Measurements from ENCODE around the gene CUEDC1. TPM values are rescaled to one million over a fixed set of nuclear protein-coding genes. Genes with fewer than 3 reads are reported as not detected.

The CUEDC1 gene
- total and polyA plus RNA-seq, 2 of the 13 experiments (the other 11 are each of a cell fraction or from before 2014, with no cell fraction given): 7.4 to 12.9 TPM

GRCh38 chr17:57875290-57876022 lies 79.8 kb downstream of the CUEDC1 start (continued):
- no peak for TF ChIP-seq ZNF225 (CRISPR knock-in tag; IDR thresholded peaks at IDR 0.05)
- TF ChIP-seq SNAI1 (CRISPR knock-in tag; IDR thresholded peaks at IDR 0.05; ENCODE audit: borderline replicate concordance): no peak
- no peak for TF ChIP-seq ZNF326 (CRISPR knock-in tag; IDR thresholded peaks at IDR 0.05; ENCODE audit: borderline replicate concordance)
- no peak for TF ChIP-seq ZNF703 (CRISPR knock-in tag; IDR thresholded peaks at IDR 0.05; ENCODE audit: borderline replicate concordance)
- no peak for TF ChIP-seq NKX3-1 (CRISPR knock-in tag; IDR thresholded peaks at IDR 0.05)
- TF ChIP-seq MIXL1 (CRISPR knock-in tag; IDR thresholded peaks at IDR 0.05): peak; percentile 6; the same call in 1 of the 2 replicates
- TF ChIP-seq ZUFSP (CRISPR knock-in tag; IDR thresholded peaks at IDR 0.05; ENCODE audit: borderline replicate concordance): no peak
- TF ChIP-seq PLRG1 (conservative IDR thresholded peaks at IDR 0.05): no peak
- no peak for TF ChIP-seq MIER2 (CRISPR knock-in tag; IDR thresholded peaks at IDR 0.05)
- TF ChIP-seq ZNF275 (CRISPR knock-in tag; IDR thresholded peaks at IDR 0.05; ENCODE audit: borderline replicate concordance): no peak
- peak; percentile 75 for TF ChIP-seq PATZ1 (CRISPR knock-in tag; IDR thresholded peaks at IDR 0.05)
- TF ChIP-seq POLR2G (IDR thresholded peaks at IDR 0.05; ENCODE audit: low read depth, low read length): no peak
- no peak for TF ChIP-seq MAX (IDR thresholded peaks at IDR 0.05)
- TF ChIP-seq ZMYM2 (CRISPR knock-in tag; IDR thresholded peaks at IDR 0.05): no peak
- TF ChIP-seq RXRA (CRISPR knock-in tag; IDR thresholded peaks at IDR 0.05): peak; percentile 53; the same call in 1 of the 2 replicates
- peak; percentile 31 for TF ChIP-seq RBM39 (IDR thresholded peaks at IDR 0.05; ENCODE audit: low read depth, low read length, poor library complexity, severe bottlenecking)
- no peak for TF ChIP-seq RBM22 (optimal IDR thresholded peaks at IDR 0.05; ENCODE audit: low read length)
- no peak for TF ChIP-seq RFX5 (IDR thresholded peaks at IDR 0.05; ENCODE audit: low read depth, low read length)
- no peak for TF ChIP-seq ZNF589 (CRISPR knock-in tag; conservative IDR thresholded peaks at IDR 0.05)
- no peak for TF ChIP-seq ZNF17 (CRISPR knock-in tag; IDR thresholded peaks at IDR 0.05)
- TF ChIP-seq FOXM1 (CRISPR knock-in tag; IDR thresholded peaks at IDR 0.05): no peak
- no peak for TF ChIP-seq ZNF160 (CRISPR knock-in tag; IDR thresholded peaks at IDR 0.05)
- TF ChIP-seq SSRP1 (CRISPR knock-in tag; IDR thresholded peaks at IDR 0.05): no peak
- no peak for TF ChIP-seq ZFP36 (IDR thresholded peaks at IDR 0.05; ENCODE audit: borderline replicate concordance, low read depth, low read length, partially characterized antibody)
- no peak for TF ChIP-seq CREB1 (IDR thresholded peaks at IDR 0.05)
- no peak for TF ChIP-seq CREB1 (CRISPR knock-in tag; IDR thresholded peaks at IDR 0.05)
- no peak for TF ChIP-seq ZNF567 (CRISPR knock-in tag; IDR thresholded peaks at IDR 0.05; ENCODE audit: borderline replicate concordance)

Data from HepG2 (cell line).